NCI-H774 (cell line): ENCODE data around the gene INPP1.

Experiments
- DNase-seq: peaks from one replicate; lab custom pipeline; 2025; lab: John Stamatoyannopoulos, UW

Gene INPP1

DNA sequence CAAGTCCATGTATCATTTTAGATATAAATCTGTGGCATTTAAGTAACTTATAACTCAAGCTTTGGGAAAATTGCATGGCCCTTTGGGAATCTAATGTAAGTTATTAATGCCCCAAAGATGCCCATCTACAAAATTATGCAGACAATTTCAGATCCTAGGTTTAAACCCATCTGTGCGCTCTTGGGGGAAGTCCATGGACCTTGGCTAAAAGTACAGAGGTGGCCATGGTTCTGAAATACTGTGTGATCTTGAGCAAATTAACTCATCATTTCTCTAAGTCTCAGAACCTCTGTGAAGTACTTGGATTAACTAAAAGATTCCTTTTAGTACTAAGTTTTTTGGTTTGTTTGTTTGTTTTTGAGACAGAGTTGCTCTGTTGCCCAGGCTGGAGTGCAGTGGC, 19.5 kb downstream of the INPP1 start:
- DNase-seq: no peak

DNA sequence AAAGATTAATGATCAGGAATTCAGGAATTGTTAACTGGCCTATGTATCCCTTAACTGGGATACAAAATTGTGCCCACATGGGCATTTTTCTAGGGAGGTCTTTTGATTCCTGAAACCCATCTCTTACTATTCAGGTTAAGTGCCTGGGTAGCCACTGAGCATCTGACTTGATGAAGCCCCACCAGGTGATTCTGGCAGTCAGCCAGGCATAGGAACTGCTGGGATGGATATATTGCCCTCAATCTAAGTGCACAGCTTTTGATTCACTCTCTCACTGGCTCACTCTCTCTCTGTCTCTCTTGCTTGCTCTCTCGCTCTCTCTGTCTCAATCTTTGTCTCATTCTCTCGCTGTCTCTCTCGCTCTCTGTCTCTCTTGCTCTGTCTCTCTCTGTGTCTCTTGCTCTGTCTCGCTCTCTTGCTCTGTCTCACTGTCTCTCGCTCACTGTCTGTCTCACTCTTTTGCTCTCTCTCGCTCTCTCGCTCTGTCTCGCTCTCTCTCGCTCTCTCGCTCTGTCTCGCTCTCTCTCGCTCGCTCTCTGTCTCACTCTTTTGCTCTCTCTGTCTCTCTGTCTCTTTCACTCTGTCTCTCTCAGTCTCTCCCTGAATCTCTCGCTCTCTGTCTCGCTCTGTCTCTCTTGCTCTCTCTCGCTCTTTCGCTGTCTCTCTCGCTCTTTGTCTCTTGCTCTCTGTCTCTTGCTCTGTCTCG, 22.3 kb downstream of the INPP1 start:
- no peak for DNase-seq

DNA sequence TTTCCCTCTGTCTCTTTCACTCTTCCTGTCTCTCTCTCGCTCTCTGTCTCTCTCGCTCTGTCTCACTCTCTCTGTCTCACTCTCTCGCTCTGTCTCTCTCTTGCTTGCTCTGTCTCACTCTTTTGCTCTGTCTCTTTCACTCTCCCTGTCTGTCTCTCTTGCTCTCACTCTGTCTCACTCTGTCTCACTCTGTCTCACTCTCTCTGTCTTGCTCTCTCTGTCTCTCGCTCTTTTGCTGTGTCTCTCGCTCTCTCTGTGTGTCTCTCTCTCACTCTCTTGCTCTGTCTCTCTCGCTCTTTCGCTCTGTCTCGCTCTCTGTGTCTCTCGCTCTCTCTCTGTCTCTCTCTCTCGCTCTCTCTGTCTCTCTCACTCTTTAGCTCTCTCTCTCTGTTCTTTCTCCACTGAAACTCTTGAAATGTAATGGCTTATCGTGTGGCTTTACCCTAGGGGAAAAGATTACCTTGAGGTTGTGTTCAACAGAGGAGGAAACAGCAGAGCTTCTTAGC, 22.9 kb downstream of the INPP1 start:
- DNase-seq: no peak

DNA sequence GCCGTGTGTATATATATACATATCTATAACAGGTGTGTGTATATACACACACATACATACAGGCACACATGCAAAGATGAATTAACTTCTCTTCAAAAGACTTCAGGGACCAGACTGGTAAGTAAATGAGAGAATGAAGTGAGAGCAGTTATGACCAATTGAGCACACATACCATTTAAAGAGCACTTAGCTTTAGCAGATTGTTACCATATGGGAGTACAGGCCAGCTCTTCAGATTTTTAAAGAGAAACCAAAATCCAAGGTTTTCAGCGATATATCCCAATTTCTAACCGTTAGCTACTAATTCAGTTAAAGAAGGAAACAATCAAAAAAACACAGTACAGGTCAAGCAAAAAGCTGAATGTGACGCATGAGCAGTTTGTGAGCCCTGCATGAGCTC, 23.7 kb downstream of the INPP1 start:
- no peak for DNase-seq

DNA sequence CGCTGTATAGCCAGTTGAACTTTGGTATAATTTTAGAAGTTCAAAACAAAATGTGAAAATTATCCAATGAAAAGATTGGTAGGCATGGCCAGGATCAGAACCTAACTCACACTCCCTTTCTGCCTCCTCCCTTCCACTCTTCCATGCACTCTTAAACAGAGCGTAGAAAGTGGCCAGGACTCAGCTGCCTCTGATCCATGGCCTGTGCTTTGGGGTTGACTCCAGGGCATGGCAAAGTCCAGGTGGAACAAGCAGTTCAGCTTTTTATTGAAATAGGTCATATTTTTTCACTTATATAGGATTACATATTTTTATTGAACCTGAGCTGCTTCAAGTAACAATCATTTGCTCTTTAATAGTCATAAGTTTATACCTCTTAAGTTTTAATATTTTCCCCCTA, 26.2 kb downstream of the INPP1 start:
- no peak for DNase-seq

DNA sequence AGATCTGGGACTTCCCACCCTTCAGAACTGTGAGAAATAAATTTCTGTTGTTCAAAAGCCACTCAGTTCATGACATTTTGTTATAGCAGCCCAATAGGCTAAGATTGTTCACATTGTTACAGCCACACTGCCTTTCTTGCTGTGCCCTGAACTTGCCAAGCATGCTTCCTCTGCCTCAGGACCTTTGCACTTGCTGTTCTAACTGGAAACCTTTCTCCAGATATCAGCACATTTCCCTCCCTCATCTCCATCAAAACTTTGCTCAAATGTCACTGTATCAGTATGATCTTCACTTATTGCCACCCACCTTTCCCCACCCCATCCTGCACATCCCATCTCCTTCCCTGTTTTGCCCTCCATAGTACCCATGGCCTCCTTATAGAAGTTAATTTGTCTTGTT, 32.7 kb downstream of the INPP1 start:
- no peak for DNase-seq

DNA sequence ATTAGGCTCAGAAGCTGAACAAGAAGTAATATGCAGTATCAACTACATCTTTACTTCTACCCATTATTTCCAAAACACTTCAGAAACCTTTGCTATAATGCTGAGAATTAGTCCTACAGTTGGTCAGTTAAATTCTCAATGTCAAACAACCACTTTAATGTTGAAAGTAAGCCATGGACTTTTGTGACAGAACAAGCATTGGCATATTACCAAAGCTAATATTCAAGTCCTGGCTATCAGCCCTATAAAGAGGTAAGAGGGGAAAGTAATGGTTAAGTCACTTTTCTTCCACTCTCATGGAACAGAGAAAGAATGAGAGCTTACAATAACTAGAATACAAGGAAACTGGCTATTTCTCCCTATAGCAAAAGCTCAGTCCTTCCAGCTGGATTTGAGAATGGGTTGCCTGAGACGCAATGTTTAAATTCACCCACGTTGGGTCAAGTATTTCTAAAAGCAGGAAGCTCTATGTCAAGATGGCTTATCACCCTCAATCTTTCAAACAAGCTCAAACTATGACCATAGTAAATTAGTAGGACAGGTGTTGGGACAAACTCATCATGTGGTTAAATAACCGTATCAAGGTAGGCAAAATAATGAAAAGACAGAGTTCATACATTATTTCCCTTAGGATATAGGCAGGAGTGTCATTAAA, 33.3 kb downstream of the INPP1 start:
- no peak for DNase-seq

DNA sequence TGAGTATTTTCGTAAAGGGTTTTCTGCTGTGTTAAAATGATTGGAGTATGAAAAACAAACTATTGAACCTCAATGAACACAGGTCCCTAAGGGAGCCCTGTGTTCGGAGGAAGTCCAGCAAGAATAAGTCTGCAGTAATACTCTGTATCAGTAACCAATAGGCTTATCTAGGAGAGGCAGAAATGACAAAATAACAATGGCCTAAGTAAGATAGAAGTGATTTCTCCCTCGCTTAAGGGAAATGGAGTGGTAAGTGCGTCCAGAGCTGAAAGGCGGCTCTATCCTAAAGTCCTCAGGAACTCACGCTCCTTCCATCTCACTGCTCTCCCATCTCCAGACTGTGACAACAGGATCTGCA, 35.5 kb downstream of the INPP1 start:
- DNase-seq: no peak

DNA sequence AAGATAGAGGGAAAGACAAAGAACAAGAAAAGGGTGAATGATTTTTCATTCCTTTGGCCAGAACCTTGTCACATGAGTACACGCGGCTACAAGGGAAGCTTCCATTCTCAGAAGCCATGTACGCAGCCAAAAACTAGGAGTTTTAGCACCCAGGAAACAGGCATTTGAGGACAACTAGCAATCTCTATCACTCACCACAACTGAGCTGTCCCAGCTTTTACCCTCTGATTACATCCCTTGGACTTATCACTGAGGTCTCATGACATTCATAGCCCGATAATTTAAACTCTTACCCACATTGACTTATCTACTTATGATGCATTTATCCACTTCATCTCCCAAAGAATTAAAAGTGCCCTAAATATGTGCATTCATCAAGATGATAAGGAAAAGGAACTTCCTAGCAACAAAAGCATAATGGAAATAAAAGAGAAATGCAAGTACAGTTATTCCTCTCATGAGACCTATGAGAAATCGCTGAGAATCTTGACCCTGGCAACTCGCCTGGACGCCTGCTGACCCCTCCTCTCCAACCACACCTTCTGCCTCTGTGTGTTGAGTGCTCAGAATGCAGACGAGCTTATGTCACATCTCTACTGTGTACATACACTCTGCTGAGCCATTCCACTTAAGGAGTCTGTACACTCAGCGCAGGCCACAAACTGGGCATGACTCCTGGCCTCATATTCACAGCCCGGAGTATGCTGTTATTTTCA, 36.0 kb downstream of the INPP1 start:
- peak; percentile 48 for DNase-seq

DNA sequence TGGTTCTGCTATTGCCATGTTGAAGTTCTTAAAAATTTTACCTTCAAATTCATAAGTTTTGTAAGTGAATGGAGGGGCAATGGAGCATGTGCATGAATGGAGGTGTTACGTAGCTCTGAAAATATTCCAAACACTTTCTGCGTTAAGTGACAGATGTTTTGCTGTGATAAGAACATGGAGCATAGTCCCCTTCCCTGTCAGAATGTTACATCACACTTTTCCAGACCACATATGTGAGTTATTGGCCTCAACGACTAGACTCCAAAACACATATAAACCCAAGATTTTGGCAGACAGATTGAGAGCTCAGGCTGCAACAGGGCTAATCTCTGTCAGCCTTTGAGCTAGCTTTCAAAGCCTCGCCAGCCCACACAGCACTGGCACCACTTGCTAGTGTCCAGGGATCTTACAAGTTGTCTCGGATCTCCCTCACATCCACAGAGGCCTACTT, 37.6 kb downstream of the INPP1 start:
- no peak for DNase-seq

DNA sequence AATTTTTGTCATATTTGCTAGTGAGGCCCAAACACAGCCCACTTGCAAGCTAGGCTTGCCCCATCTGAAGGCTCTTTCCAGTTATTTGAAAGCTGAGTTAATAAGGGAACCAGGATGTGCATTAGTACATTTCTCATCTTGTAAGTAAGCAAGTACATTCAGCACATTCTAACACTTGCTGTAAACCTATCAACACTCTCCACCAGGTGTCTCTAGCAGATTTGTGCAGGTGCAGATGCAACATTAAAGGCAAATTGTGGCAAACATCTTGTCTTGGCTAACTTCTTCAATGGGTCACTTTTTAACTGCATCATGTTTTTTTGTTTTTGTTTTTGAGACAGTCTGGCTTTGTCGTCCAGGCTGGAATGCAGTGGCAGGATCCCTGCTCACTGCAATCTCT, 39.5 kb downstream of the INPP1 start:
- DNase-seq: peak; percentile 6

DNA sequence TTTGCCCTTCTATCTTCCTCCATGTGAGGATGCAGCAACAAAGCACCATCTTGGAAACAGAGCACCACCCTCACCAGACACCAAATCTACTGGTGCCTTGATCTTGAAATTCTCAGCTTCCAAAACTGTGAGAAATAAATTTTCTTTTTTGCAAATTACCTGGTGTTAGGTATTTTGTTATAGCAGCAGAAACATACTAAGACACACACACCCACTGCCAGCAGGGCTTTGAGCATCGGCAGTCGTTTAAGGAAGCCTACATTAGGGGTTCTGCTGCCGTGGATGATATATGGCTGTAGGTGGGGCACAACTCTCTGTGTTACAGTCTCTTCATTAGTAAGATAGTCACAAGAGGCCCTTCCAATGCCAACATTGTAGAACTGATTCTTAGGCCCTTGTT, 44.0 kb downstream of the INPP1 start:
- no peak for DNase-seq

DNA sequence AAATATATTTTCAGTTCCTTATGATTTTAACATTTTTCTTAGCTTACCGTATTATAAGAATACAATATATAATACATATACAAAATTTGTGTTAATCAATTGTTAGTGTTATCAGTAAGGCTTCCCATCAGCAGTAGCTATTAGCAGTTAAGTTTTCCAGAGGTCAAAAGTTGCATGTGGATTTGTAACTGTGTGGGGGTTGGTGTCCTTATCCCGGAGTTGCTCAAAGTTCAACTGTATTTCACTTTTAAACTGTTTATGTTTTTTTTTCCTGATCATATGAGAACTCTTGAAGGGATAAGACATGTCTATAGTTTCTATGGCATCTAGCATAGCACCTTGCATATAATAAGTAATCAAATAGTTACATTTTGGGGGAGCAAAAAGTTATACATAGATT, 52.9 kb downstream of the INPP1 start:
- DNase-seq: no peak

DNA sequence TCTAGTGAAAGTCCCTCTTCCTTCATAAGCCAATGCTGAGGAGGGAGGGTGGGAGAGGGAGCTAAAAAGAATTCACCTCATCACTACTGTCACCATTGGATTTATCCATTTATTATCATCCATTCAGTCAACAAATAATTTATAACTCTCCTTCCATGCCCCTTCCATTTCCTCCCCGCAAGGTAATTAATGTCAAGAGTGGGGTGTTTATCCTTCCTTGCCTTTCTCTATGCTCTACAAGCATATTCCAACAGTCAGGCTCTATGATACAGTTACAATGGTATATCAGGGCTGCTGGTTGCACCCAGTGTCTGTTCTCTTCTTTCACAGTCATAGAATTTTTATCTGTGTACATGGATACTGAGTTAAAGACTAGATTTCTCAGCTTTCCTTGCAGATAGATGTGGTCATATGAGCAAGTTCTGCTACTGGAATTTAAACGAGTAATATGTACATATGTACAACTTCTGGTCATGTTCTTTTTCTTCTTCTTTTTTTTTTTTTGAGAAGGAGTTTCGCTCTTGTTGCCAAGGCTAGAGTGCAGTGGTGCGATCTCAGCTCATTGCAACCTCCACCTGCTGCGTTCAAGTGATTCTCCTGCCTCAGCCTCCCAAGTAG, 59.7 kb downstream of the INPP1 start:
- DNase-seq: no peak

DNA sequence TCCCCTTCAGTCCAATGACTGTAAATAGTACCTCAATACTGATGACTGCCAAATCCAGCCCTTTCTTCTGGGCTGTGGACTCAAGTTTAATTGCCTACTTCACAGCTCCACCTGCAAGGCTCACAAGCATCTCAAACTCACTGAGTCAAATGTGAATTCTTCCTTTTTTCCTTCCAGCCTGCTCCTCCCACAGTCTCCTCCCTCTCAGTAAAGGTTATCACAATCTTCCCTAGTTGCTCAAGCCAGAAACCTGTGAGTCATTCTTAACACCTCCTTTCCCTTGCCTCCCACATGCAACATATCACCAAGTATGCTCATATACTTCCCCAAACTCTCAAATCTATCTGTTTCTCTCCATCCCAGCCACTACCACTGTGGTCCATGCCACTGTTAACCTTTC, 61.1 kb downstream of the INPP1 start:
- DNase-seq: no peak

DNA sequence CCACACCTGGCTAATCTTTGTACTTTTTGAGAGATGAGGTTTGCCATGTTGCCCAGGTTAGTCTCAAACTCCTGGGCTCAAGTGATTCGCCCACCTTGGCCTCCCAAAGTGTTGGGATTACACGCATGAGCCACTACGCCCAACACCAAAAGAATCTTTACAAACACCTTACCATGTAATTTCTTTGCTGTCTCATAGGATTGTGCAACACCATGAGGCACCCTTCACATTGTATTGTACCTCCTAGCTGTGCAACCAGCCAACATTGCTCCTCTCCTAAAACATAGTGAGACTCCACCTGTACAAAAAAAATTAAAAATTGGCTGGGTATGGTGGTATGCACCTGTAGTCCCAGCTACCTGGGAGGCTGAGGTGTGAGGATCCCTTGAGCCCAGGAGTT, 61.7 kb downstream of the INPP1 start:
- DNase-seq: no peak

DNA sequence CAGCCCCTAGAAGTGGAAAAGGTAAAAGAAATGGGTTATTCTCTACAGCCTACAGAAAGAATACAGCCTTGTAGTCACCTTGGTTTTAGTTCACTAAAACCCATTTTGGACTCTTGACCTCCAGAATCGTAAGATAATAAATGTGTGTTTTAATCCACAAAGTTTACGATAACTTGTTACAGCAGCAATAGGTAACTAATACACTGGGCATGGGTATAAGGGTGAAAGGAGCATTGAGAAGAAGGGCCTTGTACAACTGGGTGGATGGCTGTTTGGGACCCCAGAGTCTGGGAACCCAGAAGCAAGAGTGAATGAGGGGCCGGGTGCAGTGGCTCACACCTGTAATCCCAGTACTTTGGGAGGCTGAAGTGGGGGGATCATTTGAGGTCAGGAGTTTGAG, 62.6 kb downstream of the INPP1 start:
- DNase-seq: no peak

DNA sequence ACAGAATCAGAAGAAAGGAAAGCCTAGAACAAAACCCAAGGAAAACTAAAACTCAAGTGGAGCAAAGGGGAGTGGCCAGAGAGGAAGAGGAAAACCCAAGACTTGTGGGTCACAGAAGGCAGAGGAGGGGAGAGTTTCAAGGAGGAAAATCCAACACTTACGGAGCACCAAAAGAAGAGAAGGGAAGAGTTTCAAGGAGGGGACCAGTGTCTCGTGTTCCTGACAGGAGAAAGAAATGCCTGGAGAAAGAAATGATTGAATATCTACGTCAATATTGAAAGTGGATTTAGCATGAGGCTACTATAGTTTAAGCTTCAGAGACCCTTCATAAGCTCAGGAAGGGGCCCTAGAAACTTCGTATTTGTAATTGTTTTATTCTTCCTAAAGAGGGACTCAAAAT, 63.4 kb downstream of the INPP1 start:
- DNase-seq: no peak

DNA sequence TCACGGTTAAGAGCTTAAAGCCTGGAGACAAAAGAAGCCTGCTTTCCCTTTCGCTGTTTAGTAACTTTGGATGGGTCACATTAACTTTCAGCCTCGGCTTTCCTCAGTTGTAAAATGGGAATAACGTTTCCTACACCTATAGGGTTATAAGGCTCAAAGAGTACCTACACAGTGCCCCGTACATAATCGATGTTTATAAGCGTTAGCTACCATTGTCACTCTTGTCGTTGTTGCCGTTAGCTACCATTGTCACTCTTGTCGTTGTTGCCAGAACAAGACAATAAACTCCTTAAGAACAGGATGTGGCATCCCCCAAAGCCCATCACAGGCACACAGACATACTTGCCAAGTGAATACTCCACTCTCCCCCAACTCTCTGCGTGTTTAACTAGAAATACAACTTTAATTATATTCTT, 63.9 kb downstream of the INPP1 start:
- DNase-seq: no peak

DNA sequence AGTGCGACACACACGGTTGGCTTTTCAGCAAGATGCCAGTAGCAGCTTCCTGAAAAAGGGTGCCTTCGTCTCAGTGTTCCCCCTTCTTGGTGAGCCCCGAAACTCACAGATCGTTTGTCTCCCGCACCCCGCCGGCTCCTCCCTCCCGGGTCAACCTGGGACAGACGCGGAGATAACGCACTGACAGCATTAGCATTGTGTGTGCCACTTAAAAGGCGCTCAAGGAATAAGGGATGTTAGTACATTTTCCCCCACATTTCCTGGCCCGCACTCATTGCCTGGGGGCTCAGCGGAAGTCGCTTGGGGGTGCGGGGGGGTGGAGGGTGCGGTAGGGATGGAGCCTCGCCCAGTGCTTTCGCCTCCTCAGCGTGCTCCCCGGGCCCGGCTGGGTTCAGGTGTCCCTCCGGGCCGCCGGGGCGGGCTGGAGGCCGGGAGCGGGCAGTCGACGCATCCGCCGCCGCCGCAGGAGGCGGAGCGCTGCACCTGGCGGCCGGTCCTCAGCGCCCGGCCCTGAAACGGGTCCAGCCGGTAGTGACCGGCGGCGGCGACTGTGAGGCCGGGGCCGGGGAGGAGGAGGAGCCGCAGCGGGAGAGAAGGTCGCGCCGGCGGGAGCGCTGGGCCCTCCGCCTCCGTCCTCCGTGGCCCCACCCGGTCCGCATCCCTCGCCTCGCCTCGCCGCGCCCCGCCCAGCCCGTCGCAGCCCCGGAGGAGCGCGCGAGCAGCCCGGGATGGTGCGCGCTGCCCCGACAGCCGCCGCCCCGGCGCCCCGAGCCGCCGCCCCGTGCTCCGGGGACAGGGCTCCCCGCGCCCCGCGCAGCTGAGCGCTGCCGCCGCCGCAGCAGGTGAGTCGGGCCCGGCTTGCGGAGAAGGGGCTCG, 64.5 kb downstream of the INPP1 start, which contains the start of gene MFSD6:
MFSD6 (plus strand) TSS at position 694 of the 876 bp plus-strand sequence. CDS start 27,675 bp downstream, outside the sequence.
- DNase-seq: peak; percentile 51

DNA sequence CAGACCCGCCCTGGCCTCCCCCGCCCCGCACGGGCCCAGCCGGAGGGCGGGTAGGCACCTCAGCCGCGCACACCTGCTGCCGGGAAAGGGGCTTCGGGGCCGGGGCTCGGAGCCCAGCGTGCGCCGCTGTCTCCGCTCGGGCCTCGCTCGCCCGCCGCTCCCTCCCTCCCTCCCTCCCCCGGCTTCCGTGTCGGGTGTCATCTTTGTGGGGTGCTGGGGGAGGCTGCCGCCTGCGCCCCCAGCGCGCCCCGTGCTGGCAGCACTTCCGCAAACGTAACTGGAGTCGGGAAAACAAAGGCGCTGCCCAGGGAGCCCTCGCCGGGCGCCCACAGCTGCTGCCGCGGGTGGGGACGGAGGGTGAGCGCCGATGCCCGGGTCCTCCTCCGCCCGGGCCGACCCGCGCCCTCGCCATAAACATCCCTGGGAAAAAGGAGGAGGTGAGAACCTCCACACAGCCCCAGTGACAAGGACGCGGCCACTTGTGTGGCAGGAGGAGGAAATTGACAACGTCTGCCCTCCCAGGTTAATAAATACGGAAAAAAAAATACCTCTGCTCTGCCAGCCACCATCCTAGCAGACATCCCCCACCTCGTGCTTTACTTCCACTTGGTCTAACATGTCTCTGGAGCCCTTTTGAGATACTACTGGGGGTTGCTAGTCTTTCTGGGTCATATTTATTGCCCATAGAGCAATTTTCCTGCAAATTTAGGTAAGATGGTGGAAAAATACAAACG, 65.3 kb downstream of the INPP1 start:
- DNase-seq: peak; percentile 72
